Small intestine (tissue), 7 donors: ENCODE data around the gene HAS3. TPM values are rescaled to one million over a fixed set of nuclear protein-coding genes. Genes with fewer than 3 reads are reported as not detected.
A peak's percentile ranks its signal among the peaks of the same experiment; 100 is the strongest.
"Not testable (repeated sequence)": the region's sequence is repeated elsewhere in the genome, so short reads cannot be mapped to it uniquely, and the experiment has no call there.

Source experiments
- DNase-seq, 2 donors: peaks; one replicate each; pipeline versions ENCODE4 v3.0.0 to v3.0.0-alpha.2; 2013
- FAIRE-seq: peaks from 2 replicates; lab custom pipeline; 2012; peaks lifted over from hg19 to GRCh38; lab: Jason Lieb, UNC
- H3K27ac ChIP-seq, 3 donors: one replicate each; pipeline ENCODE4 v1.5.1; 2013; ENCODE audit warnings: low read length in 2 of 3, mild to moderate bottlenecking in 2 of 3, control low read depth in 1 of 3, inconsistent platforms in 1 of 3, low read depth in 1 of 3, moderate library complexity in 1 of 3
- H3K27me3 ChIP-seq, 3 donors: one replicate each; pipeline ENCODE4 v1.6.1; 2013; ENCODE audit warnings: low read length in 3 of 3, inconsistent platforms in 1 of 3; ENCODE audit not compliant: control insufficient read depth in 3 of 3, insufficient read depth in 3 of 3
- H3K36me3 ChIP-seq, 3 donors: one replicate each; pipeline ENCODE4 v1.6.1; 2013; ENCODE audit warnings: low read length in 3 of 3, inconsistent platforms in 1 of 3, low read depth in 1 of 3, mild to moderate bottlenecking in 1 of 3, moderate library complexity in 1 of 3; ENCODE audit not compliant: control insufficient read depth in 3 of 3, insufficient read depth in 2 of 3
- H3K4me1 ChIP-seq, 3 donors: one replicate each; pipeline ENCODE4 v1.6.1; 2013; ENCODE audit warnings: low read length in 2 of 3, inconsistent platforms in 1 of 3, low read depth in 1 of 3, mild to moderate bottlenecking in 1 of 3, moderate library complexity in 1 of 3; ENCODE audit not compliant: control insufficient read depth in 3 of 3, insufficient read depth in 2 of 3
- H3K4me3 ChIP-seq, 3 donors: one replicate each; pipeline ENCODE4 v1.5.1; 2013; ENCODE audit warnings: low read length in 3 of 3, control low read depth in 1 of 3, inconsistent platforms in 1 of 3, low read depth in 1 of 3, mild to moderate bottlenecking in 1 of 3, moderate library complexity in 1 of 3
- H3K9me3 ChIP-seq, 2 donors: one replicate each; pipeline ENCODE4 v1.6.1; 2013; ENCODE audit warnings: low read depth in 1 of 2, low read length in 1 of 2; ENCODE audit not compliant: control insufficient read depth in 2 of 2, insufficient read depth in 1 of 2
- WGBS, 3 donors: extraction: QIAGEN DNeasy Blood & Tissue Kit; methylation state at CpG; one replicate each; pipeline ENCODE4 v1.1.7; 2013; 5-methylcytosine and 5-hydroxymethylcytosine counted together
- polyA plus RNA-seq, 4 donors: library from polyadenylated mRNA; stranded (reverse) in 3 of 4; unstranded in 1 of 4; fragments of 200-250 nt in 3 of 4; fragments of 120-200 nt in 1 of 4; gene quantifications; one replicate each; pipeline versions ENCODE4 v1.2.1 to v1.2.3, GENCODE V29; 2013
- donor health status: healthy with polysubstance abuse.
- donor health status: control.
- donor health status: control.
- donor health status: Bipolar disorder and iron deficiency.
- donor health status: healthy.

Gene HAS3
- polyA plus RNA-seq, 4 donors = 0.67 to 5.3 (median 0.94) TPM

DNA sequence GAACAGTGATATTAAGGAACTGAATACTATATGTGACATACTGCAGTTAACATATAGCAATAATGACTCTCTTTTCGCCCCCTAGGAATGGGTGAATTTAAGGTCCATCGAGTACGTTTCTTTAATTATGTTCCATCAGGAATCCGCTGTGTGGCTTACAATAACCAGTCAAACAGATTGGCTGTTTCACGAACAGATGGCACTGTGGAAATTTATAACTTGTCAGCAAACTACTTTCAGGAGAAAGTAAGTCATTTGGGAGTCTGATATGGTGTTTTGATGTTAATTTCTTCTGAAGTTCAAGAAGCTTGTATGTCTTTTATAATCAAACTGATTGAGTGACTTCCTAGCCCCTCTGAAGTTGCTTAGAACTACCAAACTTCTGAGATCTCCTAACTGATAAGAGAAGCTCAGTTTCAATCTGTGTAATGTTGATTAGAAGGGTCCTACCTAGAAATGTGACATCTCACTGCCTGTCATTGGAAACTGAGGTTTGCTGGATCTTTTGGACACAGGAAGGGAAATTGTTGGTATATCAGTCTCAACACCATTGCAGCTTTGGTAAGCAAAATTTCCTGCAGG, 28.0 kb downstream of the HAS3 start:
- no peaks in the 10 kb centered on the region for H3K9me3 ChIP-seq
- peak overlapping the region; percentile 84 to 99 (median 85) for H3K4me3 ChIP-seq
- DNase-seq (peak in 1 of 2 donors; percentile 16), FAIRE-seq (no peak)
- peaks cover 2 to 9% (median 8%) of the 10 kb centered on the region in 3 donors for H3K4me1 ChIP-seq
- no peak overlapping the region for H3K27ac ChIP-seq
- peaks cover 0 to 21% (median 3%) of the 10 kb centered on the region in 3 donors for H3K36me3 ChIP-seq
- 11 to 30% (median 25%) methylated on average over 5 of the region's 5 CpGs for WGBS, 3 donors
- H3K27me3 ChIP-seq = no peaks in the 10 kb centered on the region

DNA sequence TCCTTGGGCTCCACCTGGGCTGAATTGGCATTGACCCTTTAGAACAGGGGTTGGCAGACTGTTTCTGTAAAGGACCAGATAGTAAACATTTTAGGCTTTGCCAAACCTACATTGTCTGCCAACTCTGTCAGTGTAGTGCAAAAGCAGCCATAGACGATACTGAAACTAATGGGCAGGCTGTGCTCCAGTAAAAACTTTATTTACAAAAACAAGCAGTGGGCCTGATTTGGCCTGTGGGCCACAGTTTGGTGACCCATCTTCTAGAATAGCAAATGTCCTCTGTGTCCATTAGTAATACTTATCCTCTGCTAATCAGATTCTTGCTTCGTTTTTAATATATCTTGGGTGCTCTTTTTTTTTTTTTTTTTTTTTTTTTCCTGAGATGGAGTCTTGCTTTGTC, 33.2 kb downstream of the HAS3 start:
- H3K27me3 ChIP-seq = no peaks in the 10 kb centered on the region
- H3K4me3 ChIP-seq = no peak overlapping the region
- peaks cover 0 to 8% (median 1%) of the 10 kb centered on the region in 3 donors for H3K4me1 ChIP-seq
- WGBS, 3 donors = 82 to 88% (median 87%) methylated on average over 2 of the region's 2 CpGs
- H3K9me3 ChIP-seq = no peaks in the 10 kb centered on the region
- H3K27ac ChIP-seq = no peak overlapping the region
- DNase-seq = no peak
- H3K36me3 ChIP-seq = peaks cover 3 to 50% (median 6%) of the 10 kb centered on the region in 3 donors
- no peak for FAIRE-seq

DNA sequence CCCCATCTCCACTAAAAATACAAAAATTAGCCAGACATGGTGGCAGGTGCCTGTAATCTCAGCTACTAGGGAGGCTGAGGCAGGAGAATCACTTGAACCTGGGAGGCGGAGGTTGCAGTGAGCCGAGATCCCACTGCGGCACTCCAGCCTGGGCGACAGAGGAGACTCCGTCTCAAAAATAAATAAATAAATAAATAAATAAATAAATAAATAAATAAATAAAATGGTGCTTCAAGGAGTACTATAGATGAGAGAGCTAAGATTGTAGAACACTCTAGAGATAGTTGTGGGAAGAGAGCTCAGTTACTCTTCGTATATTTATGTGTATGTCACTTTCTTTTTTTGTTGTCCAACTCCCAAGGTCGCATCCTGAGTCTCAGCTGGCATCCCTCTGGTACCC, 34.0 kb downstream of the HAS3 start:
- not testable (repeated sequence) for FAIRE-seq, H3K27ac ChIP-seq, DNase-seq, H3K9me3 ChIP-seq, H3K4me1 ChIP-seq, H3K27me3 ChIP-seq, H3K4me3 ChIP-seq
- WGBS, 3 donors = 94 to 98% (median 95%) methylated on average over 7 of the region's 7 CpGs
- H3K36me3 ChIP-seq = peaks cover 3 to 58% (median 6%) of the 10 kb centered on the region in 3 donors

DNA sequence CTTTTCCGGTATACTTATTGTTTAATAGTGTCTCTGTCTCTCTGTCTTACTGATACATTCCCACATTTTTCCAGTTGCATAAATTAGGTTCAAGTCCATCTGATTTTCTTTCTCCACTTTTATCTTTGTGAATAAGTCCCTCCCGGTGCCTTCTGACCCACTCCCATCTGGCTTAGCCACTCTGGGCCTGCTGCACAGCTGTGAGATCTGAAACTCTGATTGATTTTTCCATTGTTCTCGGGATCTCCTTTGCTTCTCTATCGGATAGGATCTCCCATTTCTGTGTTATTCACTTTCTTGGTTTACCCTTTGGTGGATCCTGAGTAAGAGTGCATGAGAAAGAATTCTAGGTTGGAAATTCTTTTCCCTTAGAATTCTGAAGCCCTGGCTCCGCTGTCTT, 35.6 kb downstream of the HAS3 start:
- no peaks in the 10 kb centered on the region for H3K27me3 ChIP-seq
- H3K4me3 ChIP-seq = no peak overlapping the region
- H3K9me3 ChIP-seq = no peaks in the 10 kb centered on the region
- H3K36me3 ChIP-seq = peaks cover 3 to 64% (median 6%) of the 10 kb centered on the region in 3 donors
- H3K27ac ChIP-seq = no peak overlapping the region
- FAIRE-seq = no peak
- no peak for DNase-seq
- 91 to 95% (median 92%) methylated on average over 5 of the region's 5 CpGs for WGBS, 3 donors
- H3K4me1 ChIP-seq = no peaks in the 10 kb centered on the region

DNA sequence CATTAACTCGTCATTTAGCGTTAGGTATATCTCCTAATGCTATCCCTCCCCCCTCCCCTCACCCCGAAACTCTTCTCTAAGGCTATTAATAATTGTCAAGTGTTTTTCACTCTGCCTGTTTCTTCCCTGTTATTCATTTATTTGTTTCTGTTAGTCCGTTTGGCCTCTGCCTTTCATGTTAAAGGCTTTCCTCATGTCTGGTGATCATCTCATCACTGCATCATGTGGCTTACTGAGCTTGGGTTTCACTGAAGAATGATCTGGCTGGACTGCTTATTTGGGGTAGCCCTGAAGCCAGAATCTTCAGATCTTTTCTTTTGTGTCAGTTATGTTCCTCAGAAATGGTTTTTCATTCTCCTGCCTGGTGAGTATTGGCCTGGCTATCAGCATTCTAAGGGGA, 36.5 kb downstream of the HAS3 start:
- 92 to 96% (median 95%) methylated on average over 4 of the region's 4 CpGs for WGBS, 3 donors
- no peak for DNase-seq
- Histone ChIP-seq H3K27ac (no peak overlapping the region), H3K9me3 (no peaks in the 10 kb centered on the region), H3K4me3 (no peak overlapping the region), H3K27me3 (no peaks in the 10 kb centered on the region), H3K36me3 (peaks cover 3 to 58% (median 6%) of the 10 kb centered on the region in 3 donors), H3K4me1 (no peaks in the 10 kb centered on the region)
- FAIRE-seq = no peak

DNA sequence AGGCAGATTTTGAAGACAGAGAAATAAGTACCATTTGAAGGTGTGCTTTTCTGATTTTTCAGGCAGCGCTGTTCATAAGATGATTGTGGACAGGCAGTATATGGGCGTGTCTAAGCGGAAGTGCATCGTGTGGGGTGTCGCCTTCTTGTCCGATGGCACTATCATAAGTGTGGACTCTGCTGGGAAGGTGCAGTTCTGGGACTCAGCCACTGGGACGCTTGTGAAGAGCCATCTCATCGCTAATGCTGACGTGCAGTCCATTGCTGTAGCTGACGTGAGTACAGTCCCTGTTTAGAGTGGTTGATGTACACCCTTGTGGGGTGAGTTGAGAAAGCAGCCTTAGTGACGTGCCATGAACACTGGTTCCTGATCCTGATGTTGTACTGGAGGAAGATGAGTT, 37.7 kb downstream of the HAS3 start:
- Histone ChIP-seq H3K4me1 (no peaks in the 10 kb centered on the region), H3K27ac (no peak overlapping the region), H3K4me3 (no peak overlapping the region), H3K27me3 (no peaks in the 10 kb centered on the region), H3K36me3 (peaks cover 3 to 63% (median 6%) of the 10 kb centered on the region in 3 donors), H3K9me3 (no peaks in the 10 kb centered on the region)
- FAIRE-seq (no peak), DNase-seq (no peak)
- whole genome bisulfite sequencing, 3 donors = 88 to 93% (median 91%) methylated on average over 11 of the region's 11 CpGs

DNA sequence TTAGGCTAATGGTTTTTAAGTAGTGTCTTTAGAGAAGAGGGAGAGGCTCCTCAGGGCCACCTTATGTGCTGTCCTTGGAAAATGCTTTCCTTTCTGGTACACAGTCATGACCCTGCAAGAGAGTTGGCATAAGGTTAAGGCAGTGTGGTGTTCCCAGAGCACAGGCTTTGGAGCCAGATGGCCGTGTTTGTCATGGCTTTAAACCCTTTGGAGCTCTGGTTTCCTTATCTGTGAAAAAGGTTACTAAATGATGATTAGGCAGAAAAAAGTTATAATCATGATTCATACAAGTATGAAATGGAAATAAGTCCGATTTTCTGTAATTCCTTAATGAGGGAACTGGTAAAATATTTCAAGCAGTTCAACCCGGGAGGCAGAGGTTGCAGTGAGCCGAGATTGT, 40.2 kb downstream of the HAS3 start:
- no peaks in the 10 kb centered on the region for H3K9me3 ChIP-seq
- no peaks in the 10 kb centered on the region for H3K27me3 ChIP-seq
- FAIRE-seq = no peak
- H3K36me3 ChIP-seq = peaks cover 3 to 62% (median 3%) of the 10 kb centered on the region in 3 donors
- no peak for DNase-seq
- H3K4me3 ChIP-seq = no peak overlapping the region
- no peak overlapping the region for H3K27ac ChIP-seq
- 76 to 87% (median 87%) methylated on average over 4 of the region's 4 CpGs for WGBS, 3 donors
- H3K4me1 ChIP-seq = no peaks in the 10 kb centered on the region

DNA sequence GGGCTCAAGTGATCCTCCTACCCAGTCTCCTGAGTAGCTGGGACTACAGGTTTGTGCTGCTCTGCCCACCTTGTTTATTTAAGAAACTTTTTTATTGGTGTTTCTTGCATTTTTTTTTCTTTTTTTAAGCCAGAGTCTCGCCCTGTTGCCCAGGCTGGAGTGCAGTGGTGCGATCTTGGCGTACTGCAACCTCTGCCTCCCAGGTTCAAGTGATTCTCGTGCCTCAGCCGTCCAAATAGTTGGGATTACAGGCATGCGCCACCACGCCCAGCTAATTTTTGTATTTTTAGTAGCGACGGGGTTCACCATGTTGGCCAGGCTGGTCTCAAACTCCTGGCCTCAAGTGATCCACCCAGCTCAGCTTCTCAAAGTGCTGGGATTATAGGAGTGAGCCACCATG, 44.2 kb downstream of the HAS3 start:
- not testable (repeated sequence) for H3K4me3 ChIP-seq
- H3K36me3 ChIP-seq = peaks cover 3 to 60% (median 7%) of the 10 kb centered on the region in 3 donors

More for the DNA sequence above, 44.2 kb downstream of the HAS3 start:
- H3K27ac ChIP-seq, H3K4me1 ChIP-seq, H3K27me3 ChIP-seq, DNase-seq, FAIRE-seq, H3K9me3 ChIP-seq: not testable (repeated sequence)
- WGBS, 3 donors = 86 to 88% (median 86%) methylated on average over 9 of the region's 9 CpGs
